Skeletal muscle tissue (tissue), 4 donors: ENCODE measurements around the gene SLC7A7. TPM values are rescaled to one million over a fixed set of nuclear protein-coding genes. Genes with fewer than 3 reads are reported as not detected.
"Not testable (repeated sequence)": the region's sequence is repeated elsewhere in the genome, so short reads cannot be mapped to it uniquely, and the experiment has no call there.

Experiments
- H3K27ac ChIP-seq: one replicate; pipeline ENCODE4 v1.7.0; 2013; ENCODE audit warnings: mild to moderate bottlenecking, low read depth, low read length, inconsistent platforms
- H3K27me3 ChIP-seq, 3 donors: one replicate each; pipeline ENCODE4 v1.7.0; 2013; ENCODE audit warnings: low read length in 3 of 3; ENCODE audit not compliant: control insufficient read depth in 3 of 3, insufficient read depth in 3 of 3
- H3K36me3 ChIP-seq, 3 donors: one replicate each; pipeline ENCODE4 v1.7.0; 2013; ENCODE audit warnings: low read length in 3 of 3; ENCODE audit not compliant: control insufficient read depth in 3 of 3, insufficient read depth in 3 of 3
- H3K4me1 ChIP-seq, 3 donors: one replicate each; pipeline ENCODE4 v1.7.0; 2013; ENCODE audit warnings: low read length in 3 of 3, mild to moderate bottlenecking in 3 of 3; ENCODE audit not compliant: control insufficient read depth in 3 of 3, insufficient read depth in 3 of 3
- H3K4me3 ChIP-seq, 3 donors: one replicate each; pipeline ENCODE4 v1.7.0; 2013; ENCODE audit warnings: low read length in 3 of 3
- H3K9ac ChIP-seq, 3 donors: one replicate each; pipeline ENCODE4 v1.7.0; 2013; ENCODE audit warnings: low read length in 3 of 3, mild to moderate bottlenecking in 3 of 3, moderate library complexity in 2 of 3, low read depth in 1 of 3
- H3K9me3 ChIP-seq, 3 donors: one replicate each; pipeline ENCODE4 v1.7.0; 2013; ENCODE audit warnings: low read length in 3 of 3; ENCODE audit not compliant: control insufficient read depth in 3 of 3
- total RNA-seq: library from RNA; depleted of rRNA; stranded (reverse); fragments of >200 nt; gene quantifications from one replicate; pipeline ENCODE4 v1.2.3, GENCODE V29; 2014
- donor health status: Osteomylitis.

SLC7A7 gene
- total RNA-seq, 1 donor from 2014 or later, result 15.1 TPM

DNA sequence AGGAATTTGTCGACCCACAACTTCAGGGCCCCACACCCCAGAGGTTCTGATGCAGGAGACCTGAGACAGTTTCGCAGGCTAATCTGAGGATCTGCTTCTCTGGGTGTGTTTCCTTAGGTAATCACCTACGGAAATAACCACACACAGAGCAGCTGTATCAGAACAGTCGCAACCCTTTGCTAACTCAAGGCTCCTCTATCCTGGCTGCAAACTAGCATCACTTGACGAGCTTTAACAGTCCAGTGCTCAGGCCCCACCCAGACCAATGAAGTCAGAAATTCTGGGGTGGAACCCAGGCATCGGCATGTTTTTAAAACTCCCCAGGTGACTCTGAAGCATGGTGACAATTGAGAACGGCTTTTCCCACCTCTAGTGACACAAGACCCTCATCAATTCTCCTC, 20.7 kb downstream of the SLC7A7 start:
- no peaks in the 10 kb centered on the region for H3K36me3 ChIP-seq
- H3K4me1 ChIP-seq, result peaks cover 0 to 2% (median 0%) of the 10 kb centered on the region in 3 donors
- H3K9ac ChIP-seq, result no peak overlapping the region
- no peak overlapping the region for H3K27ac ChIP-seq
- no peak overlapping the region for H3K4me3 ChIP-seq
- peaks cover 0 to 3% (median 0%) of the 10 kb centered on the region in 3 donors for H3K27me3 ChIP-seq
- no peaks in the 10 kb centered on the region for H3K9me3 ChIP-seq

DNA sequence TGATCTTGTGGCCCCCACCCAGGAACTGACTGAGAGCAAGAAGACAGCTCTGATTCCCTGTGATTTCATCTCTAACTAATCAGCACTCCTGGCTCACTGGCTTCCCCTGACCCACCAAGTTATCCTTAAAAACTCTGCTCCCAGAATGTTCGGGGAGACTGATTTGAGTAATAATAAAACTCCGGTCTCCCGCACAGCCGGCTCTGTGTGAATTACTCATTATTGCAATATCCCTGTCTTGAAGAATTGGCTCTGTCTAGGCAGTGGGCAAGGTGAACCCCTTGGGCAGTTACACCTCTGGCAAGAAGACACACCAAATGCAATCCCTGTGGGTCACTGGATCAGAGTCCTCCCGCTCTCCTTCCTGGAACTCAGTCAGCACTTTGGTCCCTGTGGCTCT, 21.3 kb downstream of the SLC7A7 start:
- Histone ChIP-seq H3K27me3 (peaks cover 0 to 3% (median 0%) of the 10 kb centered on the region in 3 donors), H3K36me3 (no peaks in the 10 kb centered on the region), H3K9me3 (no peaks in the 10 kb centered on the region), H3K9ac (no peak overlapping the region), H3K27ac (no peak overlapping the region), H3K4me1 (peaks cover 0 to 2% (median 0%) of the 10 kb centered on the region in 3 donors), H3K4me3 (no peak overlapping the region)

DNA sequence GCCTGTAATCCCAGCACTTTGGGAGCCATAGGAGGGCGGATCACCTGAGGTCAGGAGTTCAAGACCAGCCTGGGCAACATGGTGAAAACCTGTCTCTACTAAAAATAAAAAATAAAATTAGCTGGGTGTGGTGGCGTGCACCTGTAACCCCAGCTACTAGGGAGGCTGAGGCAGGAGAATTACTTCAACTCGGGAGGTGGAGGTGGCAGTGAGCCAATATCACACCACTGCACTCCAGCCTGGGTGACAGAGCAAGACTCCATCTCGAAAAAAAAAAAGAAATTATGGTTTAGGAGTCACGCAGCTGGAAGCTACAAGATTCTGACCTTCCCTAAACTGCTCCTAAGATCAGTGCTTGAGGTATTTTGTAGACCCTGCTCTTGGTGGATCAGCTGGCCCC, 21.7 kb downstream of the SLC7A7 start:
- not testable (repeated sequence) for H3K4me3 ChIP-seq, H3K4me1 ChIP-seq, H3K9me3 ChIP-seq, H3K27ac ChIP-seq, H3K36me3 ChIP-seq, H3K9ac ChIP-seq, H3K27me3 ChIP-seq

DNA sequence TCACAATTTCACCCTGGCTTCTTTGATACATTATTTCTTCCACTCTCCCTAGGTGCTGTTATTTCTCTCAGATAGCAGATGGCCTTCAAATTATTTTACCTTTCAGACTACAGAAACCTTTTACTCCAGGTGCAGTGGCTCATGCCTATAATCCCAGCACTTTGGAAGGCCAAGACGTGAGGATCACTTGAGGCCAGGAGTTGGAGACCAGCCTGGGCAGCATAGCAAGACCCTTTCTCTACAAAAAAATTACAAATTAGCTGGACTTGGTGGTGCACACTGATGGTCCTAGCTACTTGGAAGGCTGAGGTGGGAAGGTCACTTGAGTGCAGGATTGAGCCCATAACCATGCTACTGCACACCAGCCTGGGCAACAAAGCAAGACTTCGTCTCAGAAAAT, 23.1 kb downstream of the SLC7A7 start:
- Histone ChIP-seq H3K4me3 (no peak overlapping the region), H3K27me3 (peaks cover 0 to 3% (median 0%) of the 10 kb centered on the region in 3 donors), H3K9me3 (no peaks in the 10 kb centered on the region), H3K4me1 (peaks cover 0 to 2% (median 0%) of the 10 kb centered on the region in 3 donors), H3K9ac (no peak overlapping the region), H3K36me3 (no peaks in the 10 kb centered on the region), H3K27ac (no peak overlapping the region)

DNA sequence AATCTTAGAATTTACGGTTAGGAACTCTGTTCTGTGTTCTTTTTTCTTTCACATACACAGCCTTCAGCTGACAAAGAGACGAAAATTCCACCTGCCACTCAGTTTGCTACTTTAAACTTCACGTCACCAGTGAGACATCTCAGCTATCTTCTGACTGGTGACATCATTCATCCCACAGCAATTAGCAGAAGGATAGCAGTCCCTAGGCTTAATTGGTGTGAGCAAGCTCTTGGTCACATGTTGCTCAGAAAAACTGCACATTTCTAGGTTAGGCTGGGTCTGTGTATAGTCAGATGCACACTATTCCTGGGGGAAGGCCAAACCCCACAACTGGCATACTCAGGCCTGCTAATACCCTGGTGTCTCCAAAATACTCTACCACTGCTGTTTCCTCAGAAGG, 23.9 kb downstream of the SLC7A7 start:
- H3K36me3 ChIP-seq, result no peaks in the 10 kb centered on the region
- no peak overlapping the region for H3K9ac ChIP-seq
- H3K9me3 ChIP-seq, result no peaks in the 10 kb centered on the region
- peaks cover 0 to 2% (median 0%) of the 10 kb centered on the region in 3 donors for H3K4me1 ChIP-seq
- no peak overlapping the region for H3K27ac ChIP-seq
- no peaks in the 10 kb centered on the region for H3K27me3 ChIP-seq
- H3K4me3 ChIP-seq, result no peak overlapping the region

DNA sequence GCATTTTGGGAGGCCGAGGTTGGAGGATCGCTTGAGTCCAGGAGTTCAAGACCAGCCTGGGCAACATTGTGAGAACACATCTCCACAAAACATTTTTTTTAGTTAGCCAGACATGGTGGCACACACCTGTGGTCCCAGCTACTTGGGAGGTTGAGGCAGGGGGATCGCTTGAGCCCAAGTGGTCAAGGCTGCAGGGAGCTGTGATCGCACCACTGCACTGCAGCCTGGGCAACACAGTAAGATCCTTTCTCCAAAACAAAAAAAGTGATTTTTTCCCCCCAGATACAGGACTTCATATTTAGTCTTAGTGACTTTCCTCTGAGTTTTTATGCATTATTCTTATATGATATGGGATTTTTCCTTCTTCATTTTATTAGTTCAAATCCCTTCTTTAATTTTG, 28.6 kb downstream of the SLC7A7 start:
- no peak overlapping the region for H3K27ac ChIP-seq
- H3K27me3 ChIP-seq, result no peaks in the 10 kb centered on the region
- no peak overlapping the region for H3K4me3 ChIP-seq
- no peaks in the 10 kb centered on the region for H3K36me3 ChIP-seq
- H3K9ac ChIP-seq, result no peak overlapping the region
- H3K9me3 ChIP-seq, result no peaks in the 10 kb centered on the region
- H3K4me1 ChIP-seq, result peaks cover 0 to 2% (median under 1%) of the 10 kb centered on the region in 3 donors

DNA sequence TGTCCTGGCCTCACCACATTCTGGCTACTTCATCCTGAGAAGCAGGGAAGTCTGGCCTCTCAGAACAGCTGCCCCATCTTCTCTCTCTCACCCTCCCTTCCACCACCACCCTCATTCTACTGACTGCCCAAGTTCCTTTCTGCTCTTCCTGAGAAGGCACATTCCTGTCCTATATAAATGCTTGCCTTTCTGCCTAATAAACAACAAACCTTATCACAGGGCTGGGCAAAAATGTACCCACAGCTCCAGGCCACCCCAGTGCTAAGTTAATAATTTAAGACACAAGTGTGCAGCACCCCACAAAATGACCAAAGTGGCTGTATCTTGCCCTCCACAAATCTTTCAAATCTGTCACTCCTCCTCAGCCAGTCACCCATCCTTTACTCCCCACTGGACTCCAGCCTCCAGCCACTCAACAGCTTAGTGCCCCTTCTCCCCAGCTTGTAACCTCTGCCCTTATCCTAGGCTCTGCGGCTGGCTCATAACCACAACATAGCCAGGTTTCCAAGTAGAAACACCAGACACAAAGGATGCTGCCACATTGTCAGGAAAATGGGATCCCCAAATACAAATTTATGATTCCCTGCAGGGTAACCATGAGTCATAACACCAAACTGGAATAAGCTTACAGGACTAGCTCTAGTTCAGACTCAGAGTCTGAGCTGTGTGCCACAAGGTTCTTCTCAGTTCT, 33.8 kb downstream of the SLC7A7 start:
- no peaks in the 10 kb centered on the region for H3K36me3 ChIP-seq
- no peak overlapping the region for H3K4me3 ChIP-seq
- no peaks in the 10 kb centered on the region for H3K9me3 ChIP-seq
- peaks cover 0 to 12% (median 3%) of the 10 kb centered on the region in 3 donors for H3K4me1 ChIP-seq
- H3K9ac ChIP-seq, result no peak overlapping the region
- no peaks in the 10 kb centered on the region for H3K27me3 ChIP-seq
- H3K27ac ChIP-seq, result no peak overlapping the region

DNA sequence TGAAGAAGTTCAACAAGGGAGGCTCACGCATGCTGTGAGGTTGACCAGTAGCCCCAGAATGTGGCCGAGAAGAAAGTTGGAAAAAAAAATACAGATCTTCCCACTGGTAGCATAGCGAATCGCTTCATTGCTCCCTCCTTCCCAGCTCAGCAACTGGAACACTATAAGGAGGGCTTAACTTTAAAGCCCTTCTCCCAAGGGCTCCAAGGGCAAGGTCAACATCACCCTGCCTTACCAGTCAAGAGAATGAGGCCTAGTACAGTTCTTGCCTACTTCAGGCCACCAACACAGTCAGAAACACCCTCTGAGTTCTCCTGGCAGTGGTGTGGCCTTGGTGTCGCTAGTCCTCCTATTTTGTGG, 34.3 kb downstream of the SLC7A7 start:
- no peak overlapping the region for H3K4me3 ChIP-seq
- no peak overlapping the region for H3K27ac ChIP-seq
- no peaks in the 10 kb centered on the region for H3K27me3 ChIP-seq
- H3K36me3 ChIP-seq, result no peaks in the 10 kb centered on the region
- H3K9me3 ChIP-seq, result no peaks in the 10 kb centered on the region
- peaks cover 0 to 12% (median 3%) of the 10 kb centered on the region in 3 donors for H3K4me1 ChIP-seq
- no peak overlapping the region for H3K9ac ChIP-seq

DNA sequence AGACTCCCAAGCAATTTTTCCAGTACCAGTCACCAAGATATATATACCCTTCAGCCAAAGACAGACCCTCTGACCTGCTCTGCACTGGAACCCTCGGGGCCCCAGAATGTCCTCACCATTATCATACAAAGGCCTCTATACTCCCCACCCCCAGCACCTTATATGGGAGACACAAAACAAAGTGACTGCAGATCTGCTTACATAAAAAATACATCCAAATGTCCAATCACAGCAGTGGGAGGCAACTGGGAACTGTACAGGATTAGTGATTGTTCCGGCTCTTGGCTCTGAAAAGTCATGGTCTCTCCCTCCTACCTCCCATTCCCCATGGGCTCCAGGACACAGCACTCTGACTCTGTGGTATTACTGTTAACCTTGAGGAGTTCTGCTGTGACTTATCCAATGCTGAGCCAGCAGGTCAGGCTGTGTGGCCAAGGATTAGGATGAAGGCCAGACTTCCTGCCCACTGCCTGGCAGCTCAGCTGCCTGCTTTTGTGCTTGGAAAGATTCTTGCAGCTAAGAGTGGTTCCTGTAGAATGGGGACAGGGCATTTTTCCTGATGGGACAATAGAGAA, 35.0 kb downstream of the SLC7A7 start:
- Histone ChIP-seq H3K4me3 (peak overlapping the region in 1 of 3 donors; percentile 13), H3K4me1 (peaks cover 0 to 12% (median 3%) of the 10 kb centered on the region in 3 donors), H3K27ac (no peak overlapping the region), H3K36me3 (no peaks in the 10 kb centered on the region), H3K27me3 (no peaks in the 10 kb centered on the region), H3K9ac (peak overlapping the region in 1 of 3 donors; percentile 47), H3K9me3 (no peaks in the 10 kb centered on the region)

DNA sequence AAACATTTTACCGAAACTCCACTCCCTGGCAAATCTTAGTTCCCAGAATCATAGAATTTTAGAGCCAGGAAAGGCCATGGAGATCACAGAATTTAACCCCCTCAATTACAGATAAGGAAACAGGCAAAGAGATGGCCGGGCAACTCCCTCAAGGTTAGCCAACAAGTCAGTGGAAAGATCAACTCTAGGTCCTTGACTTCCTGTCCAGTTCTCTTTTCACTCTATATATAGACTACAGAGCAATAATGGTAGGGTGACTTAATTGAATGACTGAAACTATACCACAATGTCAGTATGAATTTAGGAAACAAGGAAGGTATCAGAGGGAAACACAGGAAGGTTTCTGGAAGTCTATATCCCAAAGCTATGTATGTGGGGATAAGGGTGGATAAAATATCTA, 37.2 kb downstream of the SLC7A7 start:
- no peak overlapping the region for H3K9ac ChIP-seq
- H3K27me3 ChIP-seq, result no peaks in the 10 kb centered on the region
- H3K9me3 ChIP-seq, result no peaks in the 10 kb centered on the region
- peaks cover 0 to 12% (median 3%) of the 10 kb centered on the region in 3 donors for H3K4me1 ChIP-seq
- peaks cover 2 to 6% (median 5%) of the 10 kb centered on the region in 3 donors for H3K36me3 ChIP-seq
- H3K4me3 ChIP-seq, result no peak overlapping the region
- H3K27ac ChIP-seq, result no peak overlapping the region
